GM18868 (cell line): Measurements from ENCODE around the gene TMEM17.
A peak's percentile ranks its signal among the peaks of the same experiment; 100 is the strongest.

Experiments used
- ATAC-seq: cut with Tn5 transposase; IDR thresholded peaks from one replicate; pipeline ENCODE4 v1.9.1; 2021; ENCODE audit warnings: mild to moderate bottlenecking, moderate library complexity; ENCODE audit not compliant: unreplicated experiment

TMEM17 gene

GRCh38 chr2:62512384-62512783 lies 6.4 kb upstream of the TMEM17 start:
- ATAC-seq, result no peak

- no peak for ATAC-seq
Measured at GRCh38 chr2:62511636-62512035, 5.6 kb upstream of the TMEM17 start.

GRCh38 chr2:62506421-62506750 lies 391 bp upstream of the TMEM17 start:
- peak; percentile 35 for ATAC-seq

GRCh38 chr2:62505109-62505749 lies 766 bp downstream of the TMEM17 start:
- no peak for ATAC-seq

GRCh38 chr2:62504657-62505056 lies 1.3 kb downstream of the TMEM17 start:
- no peak for ATAC-seq

GRCh38 chr2:62501794-62502500 lies 4.0 kb downstream of the TMEM17 start:
- ATAC-seq, result no peak

- ATAC-seq, result no peak
Measured at GRCh38 chr2:62501069-62501468, 4.9 kb downstream of the TMEM17 start.

- no peak for ATAC-seq
Measured at GRCh38 chr2:62499430-62500060, 6.5 kb downstream of the TMEM17 start.

- no peak for ATAC-seq
Measured at GRCh38 chr2:62498739-62499138, 7.3 kb downstream of the TMEM17 start.

GRCh38 chr2:62495761-62496160 lies 10.2 kb downstream of the TMEM17 start:
- no peak for ATAC-seq

GRCh38 chr2:62492048-62492447 lies 13.9 kb downstream of the TMEM17 start:
- no peak for ATAC-seq

GRCh38 chr2:62489702-62490101 lies 16.3 kb downstream of the TMEM17 start:
- ATAC-seq, result no peak

- ATAC-seq, result no peak
Measured at GRCh38 chr2:62489162-62489561, 16.8 kb downstream of the TMEM17 start.

- no peak for ATAC-seq
Measured at GRCh38 chr2:62486439-62486765, 19.6 kb downstream of the TMEM17 start.

GRCh38 chr2:62485761-62486438 lies 20.1 kb downstream of the TMEM17 start:
- ATAC-seq, result no peak

GRCh38 chr2:62482558-62483352 lies 23.2 kb downstream of the TMEM17 start:
- ATAC-seq, result no peak

GRCh38 chr2:62479917-62480316 lies 26.1 kb downstream of the TMEM17 start:
- no peak for ATAC-seq

GRCh38 chr2:62478093-62478580 lies 27.9 kb downstream of the TMEM17 start:
- ATAC-seq, result no peak

GRCh38 chr2:62477573-62477972 lies 28.4 kb downstream of the TMEM17 start:
- ATAC-seq, result no peak

- ATAC-seq, result no peak
Measured at GRCh38 chr2:62475172-62476011, 30.6 kb downstream of the TMEM17 start.
